GM04503 (cell line): ENCODE results near the gene FAM131B.
"Not testable (repeated sequence)": the region's sequence is repeated elsewhere in the genome, so short reads cannot be mapped to it uniquely, and the experiment has no call there.

ENCODE experiments used
- DNase-seq: peaks from one replicate; pipeline ENCODE4 v3.0.0-alpha.2; 2012; ENCODE audit warnings: low read depth

Gene FAM131B

GRCh38 chr7:143395187-143396149 lies 33.0 kb upstream of the FAM131B start:
- no peak for DNase-seq

GRCh38 chr7:143394777-143395176 lies 32.3 kb upstream of the FAM131B start:
- no peak for DNase-seq

GRCh38 chr7:143394068-143394467 lies 31.6 kb upstream of the FAM131B start:
- DNase-seq = no peak

GRCh38 chr7:143393267-143394041 lies 30.9 kb upstream of the FAM131B start:
- DNase-seq = no peak

GRCh38 chr7:143392875-143393266 lies 30.4 kb upstream of the FAM131B start:
- no peak for DNase-seq

- not testable (repeated sequence) for DNase-seq
These were observed 29.9 kb upstream of the FAM131B start for GRCh38 chr7:143392427-143392826.

GRCh38 chr7:143391462-143392404 lies 29.2 kb upstream of the FAM131B start:
- DNase-seq = peak; percentile 58

- no peak for DNase-seq
These were observed 28.3 kb upstream of the FAM131B start for GRCh38 chr7:143390773-143391317.

- no peak for DNase-seq
These were observed 27.7 kb upstream of the FAM131B start for GRCh38 chr7:143390104-143390772.

GRCh38 chr7:143389316-143390103 lies 27.0 kb upstream of the FAM131B start:
- no peak for DNase-seq

GRCh38 chr7:143388491-143389101 lies 26.1 kb upstream of the FAM131B start:
- DNase-seq = no peak

GRCh38 chr7:143388051-143388450 lies 25.5 kb upstream of the FAM131B start:
- DNase-seq = no peak

GRCh38 chr7:143387156-143387975 lies 24.9 kb upstream of the FAM131B start:
- DNase-seq = no peak

- no peak for DNase-seq
These were observed 23.6 kb upstream of the FAM131B start for GRCh38 chr7:143385891-143386781.

- no peak for DNase-seq
These were observed 22.4 kb upstream of the FAM131B start for GRCh38 chr7:143384661-143385631.

- DNase-seq = no peak
These were observed 21.6 kb upstream of the FAM131B start for GRCh38 chr7:143384148-143384547.

GRCh38 chr7:143383642-143383957 lies 21.1 kb upstream of the FAM131B start:
- DNase-seq = no peak
